Activated naive CD4-positive, alpha-beta T cell treated with anti-CD3 and anti-CD28 coated beads for 36 hours (primary cell): ENCODE measurements around the gene TXNRD1. TPM values are rescaled to one million over a fixed set of nuclear protein-coding genes. Genes with fewer than 3 reads are reported as not detected.

Experiments
- CTCF ChIA-PET: fragments of 350-600 bp; sonication (Branson Sonifier 250); formaldehyde crosslinking; loops from one replicate; lab custom pipeline; 2021; ENCODE audit warnings: antibody characterized with exemption; lab: Charles Lee
- DNase-seq: peaks from one replicate; pipeline ENCODE4 v3.0.0-alpha.2; 2020
- H3K27ac Mint-ChIP-seq: one replicate; pipeline ENCODE4 v1.8.0; 2021; ENCODE audit warnings: mild to moderate bottlenecking, mixed read lengths
- H3K27me3 Mint-ChIP-seq: one replicate; pipeline ENCODE4 v1.8.0; 2021; ENCODE audit warnings: low read depth, mixed read lengths
- H3K36me3 Mint-ChIP-seq: one replicate; pipeline ENCODE4 v1.8.0; 2021; ENCODE audit warnings: low read depth, mixed read lengths
- H3K4me1 Mint-ChIP-seq: one replicate; pipeline ENCODE4 v1.8.0; 2021; ENCODE audit warnings: low read depth, mixed read lengths
- H3K4me3 Mint-ChIP-seq: one replicate; pipeline ENCODE4 v1.8.0; 2021; ENCODE audit warnings: mild to moderate bottlenecking, moderate library complexity, mixed read lengths
- H3K9me3 Mint-ChIP-seq: one replicate; pipeline ENCODE4 v1.8.0; 2021; ENCODE audit warnings: mixed read lengths
- intact Hi-C: fragments of 100-400 bp; cut with micrococcal nuclease; formaldehyde crosslinking; loops from one replicate; pipeline ENCODE4 v1.15.1; 2023
- total RNA-seq, 2 experiments: library from RNA; stranded (reverse); gene quantifications; one replicate each; pipeline ENCODE4 v1.2.3, GENCODE V29; 2021

TXNRD1 gene
- total RNA-seq, 2 experiments from 2014 or later = 86.0 to 86.9 TPM

- CTCF ChIA-PET = interaction anchor here (1.0 to 1.6 kb wide), 4 partner anchors 11 to 83 kb away, joined by 3 to 6 read pairs (median 4); no protein-coding TSS in a partner anchor
- Mint-ChIP-seq H3K9me3 (peaks cover 3% of the 10 kb centered on the region), H3K27me3 (no peaks in the 10 kb centered on the region), H3K4me3 (no peak overlapping the region), H3K36me3 (no peaks in the 10 kb centered on the region), H3K4me1 (peaks cover 48% of the 10 kb centered on the region), H3K27ac (peak overlapping the region; percentile 39)
- intact Hi-C loops = loop anchor here (1.0 kb wide), 2 partner anchors 66 to 82 kb away; partner anchors contain the start of gene EID3
- DNase-seq = peak; percentile 14
Observed at GRCh38 chr12:104220931-104221330, 5.4 kb downstream of the TXNRD1 start.

GRCh38 chr12:104222976-104223375, 7.4 kb downstream of the TXNRD1 start:
- peaks cover 37% of the 10 kb centered on the region for H3K4me1 Mint-ChIP-seq
- no peaks in the 10 kb centered on the region for H3K27me3 Mint-ChIP-seq
- no peak overlapping the region for H3K27ac Mint-ChIP-seq
- intact Hi-C loops = no loop called here
- H3K9me3 Mint-ChIP-seq = peaks cover 3% of the 10 kb centered on the region
- no peak overlapping the region for H3K4me3 Mint-ChIP-seq
- CTCF ChIA-PET = no interaction called here
- H3K36me3 Mint-ChIP-seq = no peaks in the 10 kb centered on the region
- DNase-seq = no peak

- Mint-ChIP-seq H3K4me1 (peaks cover 31% of the 10 kb centered on the region), H3K27me3 (no peaks in the 10 kb centered on the region), H3K36me3 (no peaks in the 10 kb centered on the region), H3K27ac (no peak overlapping the region), H3K9me3 (peaks cover 3% of the 10 kb centered on the region), H3K4me3 (no peak overlapping the region)
- CTCF ChIA-PET = no interaction called here
- intact Hi-C loops = no loop called here
- no peak for DNase-seq
Observed at GRCh38 chr12:104223712-104224111, 8.1 kb downstream of the TXNRD1 start.

GRCh38 chr12:104226672-104227071, 11.1 kb downstream of the TXNRD1 start:
- no peak for DNase-seq
- Mint-ChIP-seq H3K9me3 (peaks cover 3% of the 10 kb centered on the region), H3K36me3 (peaks cover 2% of the 10 kb centered on the region), H3K4me3 (no peak overlapping the region), H3K4me1 (peaks cover 6% of the 10 kb centered on the region), H3K27ac (no peak overlapping the region), H3K27me3 (peaks cover 3% of the 10 kb centered on the region)
- intact Hi-C loops = no loop called here
- CTCF ChIA-PET = no interaction called here

- no peak for DNase-seq
- peaks cover 2% of the 10 kb centered on the region for H3K36me3 Mint-ChIP-seq
- CTCF ChIA-PET = no interaction called here
- no peaks in the 10 kb centered on the region for H3K4me1 Mint-ChIP-seq
- intact Hi-C loops = no loop called here
- H3K27me3 Mint-ChIP-seq = peaks cover 3% of the 10 kb centered on the region
- H3K27ac Mint-ChIP-seq = no peak overlapping the region
- H3K9me3 Mint-ChIP-seq = peaks cover 17% of the 10 kb centered on the region
- H3K4me3 Mint-ChIP-seq = no peak overlapping the region
Observed at GRCh38 chr12:104230304-104231095, 14.9 kb downstream of the TXNRD1 start.

- intact Hi-C loops = no loop called here
- Mint-ChIP-seq H3K4me1 (no peaks in the 10 kb centered on the region), H3K4me3 (no peak overlapping the region), H3K27me3 (peaks cover 3% of the 10 kb centered on the region), H3K27ac (no peak overlapping the region), H3K9me3 (peaks cover 26% of the 10 kb centered on the region), H3K36me3 (peaks cover 5% of the 10 kb centered on the region)
- CTCF ChIA-PET = interaction anchor here (1.2 kb wide), 1 partner anchor 17 kb away, joined by 4 read pairs; the partner anchor contains the start of gene TXNRD1
- no peak for DNase-seq
Observed at GRCh38 chr12:104232609-104233280, 17.2 kb downstream of the TXNRD1 start.

GRCh38 chr12:104234926-104235499, 19.4 kb downstream of the TXNRD1 start:
- peaks cover 3% of the 10 kb centered on the region for H3K27me3 Mint-ChIP-seq
- CTCF ChIA-PET = interaction anchor here (1.1 kb wide), 1 partner anchor 21 kb away, joined by 5 read pairs; no protein-coding TSS in a partner anchor

GRCh38 chr12:104237930-104238329, 22.4 kb downstream of the TXNRD1 start:
- H3K36me3 Mint-ChIP-seq = peaks cover 4% of the 10 kb centered on the region
- no peak overlapping the region for H3K27ac Mint-ChIP-seq
- CTCF ChIA-PET = interaction anchor here (0.6 kb wide), 1 partner anchor 43 kb away, joined by 3 read pairs; no protein-coding TSS in a partner anchor
- H3K4me1 Mint-ChIP-seq = no peaks in the 10 kb centered on the region
- no peak for DNase-seq
- intact Hi-C loops = no loop called here
- H3K4me3 Mint-ChIP-seq = no peak overlapping the region
- H3K27me3 Mint-ChIP-seq = no peaks in the 10 kb centered on the region
- peaks cover 20% of the 10 kb centered on the region for H3K9me3 Mint-ChIP-seq

More at GRCh38 chr12:104234926-104235499, 19.4 kb downstream of the TXNRD1 start:
- no peak overlapping the region for H3K4me3 Mint-ChIP-seq
- no peak for DNase-seq
- H3K4me1 Mint-ChIP-seq = no peaks in the 10 kb centered on the region
- H3K36me3 Mint-ChIP-seq = peaks cover 5% of the 10 kb centered on the region
- H3K9me3 Mint-ChIP-seq = peaks cover 26% of the 10 kb centered on the region
- H3K27ac Mint-ChIP-seq = no peak overlapping the region
- intact Hi-C loops = no loop called here

- Mint-ChIP-seq H3K4me3 (no peak overlapping the region), H3K27me3 (no peaks in the 10 kb centered on the region), H3K27ac (no peak overlapping the region), H3K9me3 (no peaks in the 10 kb centered on the region), H3K4me1 (no peaks in the 10 kb centered on the region), H3K36me3 (no peaks in the 10 kb centered on the region)
- intact Hi-C loops = no loop called here
- DNase-seq = no peak
- CTCF ChIA-PET = interaction anchor here (0.6 to 0.7 kb wide), 2 partner anchors 28 to 116 kb away, joined by 3 to 5 read pairs; no protein-coding TSS in a partner anchor
Observed at GRCh38 chr12:104242546-104243206, 27.1 kb downstream of the TXNRD1 start.

- no peak for DNase-seq
- no peaks in the 10 kb centered on the region for H3K36me3 Mint-ChIP-seq
- H3K27ac Mint-ChIP-seq = no peak overlapping the region
- CTCF ChIA-PET = no interaction called here
- H3K4me3 Mint-ChIP-seq = no peak overlapping the region
- H3K27me3 Mint-ChIP-seq = no peaks in the 10 kb centered on the region
- no peaks in the 10 kb centered on the region for H3K9me3 Mint-ChIP-seq
- no peaks in the 10 kb centered on the region for H3K4me1 Mint-ChIP-seq
- intact Hi-C loops = no loop called here
Observed at GRCh38 chr12:104243551-104243950, 28.0 kb downstream of the TXNRD1 start.

- CTCF ChIA-PET = no interaction called here
- no peak for DNase-seq
- H3K4me1 Mint-ChIP-seq = no peaks in the 10 kb centered on the region
- H3K9me3 Mint-ChIP-seq = no peaks in the 10 kb centered on the region
- H3K4me3 Mint-ChIP-seq = no peak overlapping the region
- H3K27me3 Mint-ChIP-seq = no peaks in the 10 kb centered on the region
- no peaks in the 10 kb centered on the region for H3K36me3 Mint-ChIP-seq
- no peak overlapping the region for H3K27ac Mint-ChIP-seq
- intact Hi-C loops = no loop called here
Observed at GRCh38 chr12:104243971-104244370, 28.4 kb downstream of the TXNRD1 start.

- CTCF ChIA-PET = no interaction called here
- intact Hi-C loops = no loop called here
Observed at GRCh38 chr12:104247698-104248097, 32.1 kb downstream of the TXNRD1 start.

More at GRCh38 chr12:104247698-104248097, 32.1 kb downstream of the TXNRD1 start:
- Mint-ChIP-seq H3K9me3 (no peaks in the 10 kb centered on the region), H3K36me3 (no peaks in the 10 kb centered on the region), H3K27ac (no peak overlapping the region), H3K27me3 (no peaks in the 10 kb centered on the region), H3K4me1 (no peaks in the 10 kb centered on the region), H3K4me3 (no peak overlapping the region)
- DNase-seq = no peak
